T-helper 17 cell (primary cell): ENCODE measurements around the gene MRGPRF. TPM values are rescaled to one million over a fixed set of nuclear protein-coding genes. Genes with fewer than 3 reads are reported as not detected.

Experiments
- ATAC-seq: fragments of 150-1000 bp; cut with Tn5 transposase; 2 replicates; pipeline ENCODE4 v1.10.0; 2021; ENCODE audit warnings: mild to moderate bottlenecking, moderate library complexity
- DNase-seq, 3 donors: peaks; one replicate each; pipeline versions ENCODE4 v3.0.0 to v3.0.0-alpha.2; 2020 to 2021
- H3K9me3 ChIP-seq: one replicate; pipeline ENCODE4 v1.7.0; 2013; ENCODE audit warnings: low read length, mild to moderate bottlenecking; ENCODE audit not compliant: control insufficient read depth, poor library complexity, severe bottlenecking
- H3K27ac Mint-ChIP-seq: one replicate; pipeline ENCODE4 v1.8.0; 2022; ENCODE audit warnings: mild to moderate bottlenecking, moderate library complexity, mixed read lengths
- H3K27me3 Mint-ChIP-seq: one replicate; pipeline ENCODE4 v1.8.0; 2022; ENCODE audit warnings: mixed read lengths
- H3K36me3 Mint-ChIP-seq: one replicate; pipeline ENCODE4 v1.8.0; 2022; ENCODE audit warnings: low read depth, mixed read lengths
- H3K4me1 Mint-ChIP-seq: one replicate; pipeline ENCODE4 v1.8.0; 2022; ENCODE audit warnings: mild to moderate bottlenecking, mixed read lengths
- H3K4me3 Mint-ChIP-seq: one replicate; pipeline ENCODE4 v1.8.0; 2022; ENCODE audit warnings: mild to moderate bottlenecking, moderate library complexity, mixed read lengths
- total RNA-seq, 4 donors: library from RNA in 2 of 4; stranded (reverse) in 2 of 4; gene quantifications; one replicate each; pipeline ENCODE4 v1.2.3 and lab custom pipeline; 2022 to 2026

MRGPRF gene
- total RNA-seq, 2 donors from 2014 or later, result not detected

GRCh38 chr11:69041516-69041915 lies 28.5 kb upstream of the MRGPRF start:
- Mint-ChIP-seq H3K27ac (no peak overlapping the region), H3K27me3 (peaks cover 2% of the 10 kb centered on the region), H3K4me3 (no peak overlapping the region)

GRCh38 chr11:69040581-69041260 lies 27.7 kb upstream of the MRGPRF start:
- no peak overlapping the region for H3K4me3 Mint-ChIP-seq
- no peaks in the 10 kb centered on the region for H3K36me3 Mint-ChIP-seq
- H3K27ac Mint-ChIP-seq, result no peak overlapping the region
- peaks cover 6% of the 10 kb centered on the region for H3K27me3 Mint-ChIP-seq
- DNase-seq (no peak), ATAC-seq (no peak)
- no peaks in the 10 kb centered on the region for H3K9me3 ChIP-seq
- peaks cover 5% of the 10 kb centered on the region for H3K4me1 Mint-ChIP-seq

More at GRCh38 chr11:69041516-69041915, 28.5 kb upstream of the MRGPRF start:
- ATAC-seq (no peak), DNase-seq (no peak)
- Mint-ChIP-seq H3K4me1 (peaks cover 5% of the 10 kb centered on the region), H3K36me3 (no peaks in the 10 kb centered on the region)
- H3K9me3 ChIP-seq, result no peaks in the 10 kb centered on the region

GRCh38 chr11:69040051-69040450 lies 27.0 kb upstream of the MRGPRF start:
- DNase-seq (no peak), ATAC-seq (no peak)
- Mint-ChIP-seq H3K27me3 (peaks cover 6% of the 10 kb centered on the region), H3K27ac (no peak overlapping the region), H3K4me3 (no peak overlapping the region), H3K36me3 (no peaks in the 10 kb centered on the region), H3K4me1 (peaks cover 5% of the 10 kb centered on the region)
- no peaks in the 10 kb centered on the region for H3K9me3 ChIP-seq

GRCh38 chr11:69039501-69039900 lies 26.5 kb upstream of the MRGPRF start:
- Mint-ChIP-seq H3K4me3 (no peak overlapping the region), H3K36me3 (no peaks in the 10 kb centered on the region), H3K27ac (no peak overlapping the region), H3K4me1 (peaks cover 5% of the 10 kb centered on the region), H3K27me3 (peaks cover 10% of the 10 kb centered on the region)
- no peak for DNase-seq
- no peaks in the 10 kb centered on the region for H3K9me3 ChIP-seq
- no peak for ATAC-seq

GRCh38 chr11:69037544-69037943 lies 24.5 kb upstream of the MRGPRF start:
- no peak for ATAC-seq
- DNase-seq, result no peak
- peaks cover 14% of the 10 kb centered on the region for H3K27me3 Mint-ChIP-seq

GRCh38 chr11:69037074-69037473 lies 24.0 kb upstream of the MRGPRF start:
- H3K4me1 Mint-ChIP-seq, result no peaks in the 10 kb centered on the region
- DNase-seq (no peak), ATAC-seq (no peak)
- H3K4me3 Mint-ChIP-seq, result no peak overlapping the region
- peaks cover 14% of the 10 kb centered on the region for H3K27me3 Mint-ChIP-seq
- no peak overlapping the region for H3K27ac Mint-ChIP-seq
- H3K9me3 ChIP-seq, result no peaks in the 10 kb centered on the region
- no peaks in the 10 kb centered on the region for H3K36me3 Mint-ChIP-seq

More at GRCh38 chr11:69037544-69037943, 24.5 kb upstream of the MRGPRF start:
- H3K27ac Mint-ChIP-seq, result no peak overlapping the region
- no peaks in the 10 kb centered on the region for H3K36me3 Mint-ChIP-seq
- no peaks in the 10 kb centered on the region for H3K4me1 Mint-ChIP-seq
- H3K4me3 Mint-ChIP-seq, result no peak overlapping the region
- H3K9me3 ChIP-seq, result no peaks in the 10 kb centered on the region

- no peak overlapping the region for H3K4me3 Mint-ChIP-seq
- no peaks in the 10 kb centered on the region for H3K36me3 Mint-ChIP-seq
- peaks cover 14% of the 10 kb centered on the region for H3K27me3 Mint-ChIP-seq
- no peak for DNase-seq
- no peak for ATAC-seq
- H3K9me3 ChIP-seq, result no peaks in the 10 kb centered on the region
- no peak overlapping the region for H3K27ac Mint-ChIP-seq
- no peaks in the 10 kb centered on the region for H3K4me1 Mint-ChIP-seq
Measured at GRCh38 chr11:69035946-69036340, 22.9 kb upstream of the MRGPRF start.

- no peaks in the 10 kb centered on the region for H3K36me3 Mint-ChIP-seq
- no peak overlapping the region for H3K27ac Mint-ChIP-seq
- H3K27me3 Mint-ChIP-seq, result peaks cover 14% of the 10 kb centered on the region
- DNase-seq (no peak), ATAC-seq (no peak)
- no peak overlapping the region for H3K4me3 Mint-ChIP-seq
- H3K4me1 Mint-ChIP-seq, result peaks cover under 1% of the 10 kb centered on the region
- no peaks in the 10 kb centered on the region for H3K9me3 ChIP-seq
Measured at GRCh38 chr11:69035150-69035945, 22.3 kb upstream of the MRGPRF start.

- DNase-seq, result no peak
- Mint-ChIP-seq H3K27me3 (peaks cover 14% of the 10 kb centered on the region), H3K27ac (no peak overlapping the region), H3K4me1 (peaks cover 4% of the 10 kb centered on the region), H3K36me3 (no peaks in the 10 kb centered on the region), H3K4me3 (peak overlapping the region; percentile 41)
- no peaks in the 10 kb centered on the region for H3K9me3 ChIP-seq
- no peak for ATAC-seq
Measured at GRCh38 chr11:69034123-69034867, 21.2 kb upstream of the MRGPRF start.

GRCh38 chr11:69033431-69033830 lies 20.4 kb upstream of the MRGPRF start:
- DNase-seq, result no peak
- no peak for ATAC-seq
- peaks cover 14% of the 10 kb centered on the region for H3K27me3 Mint-ChIP-seq
- H3K9me3 ChIP-seq, result no peaks in the 10 kb centered on the region
- no peaks in the 10 kb centered on the region for H3K36me3 Mint-ChIP-seq
- no peak overlapping the region for H3K4me3 Mint-ChIP-seq
- no peak overlapping the region for H3K27ac Mint-ChIP-seq
- peaks cover 4% of the 10 kb centered on the region for H3K4me1 Mint-ChIP-seq

GRCh38 chr11:69032833-69033232 lies 19.8 kb upstream of the MRGPRF start:
- no peak overlapping the region for H3K27ac Mint-ChIP-seq
- peaks cover 4% of the 10 kb centered on the region for H3K4me1 Mint-ChIP-seq
- H3K36me3 Mint-ChIP-seq, result no peaks in the 10 kb centered on the region
- H3K4me3 Mint-ChIP-seq, result no peak overlapping the region
- H3K9me3 ChIP-seq, result no peaks in the 10 kb centered on the region
- DNase-seq (no peak), ATAC-seq (no peak)
- peaks cover 14% of the 10 kb centered on the region for H3K27me3 Mint-ChIP-seq

- no peak for DNase-seq
- ATAC-seq, result no peak
- peaks cover 8% of the 10 kb centered on the region for H3K27me3 Mint-ChIP-seq
- no peaks in the 10 kb centered on the region for H3K36me3 Mint-ChIP-seq
- H3K9me3 ChIP-seq, result no peaks in the 10 kb centered on the region
- H3K4me1 Mint-ChIP-seq, result peaks cover 4% of the 10 kb centered on the region
- no peak overlapping the region for H3K4me3 Mint-ChIP-seq
- H3K27ac Mint-ChIP-seq, result no peak overlapping the region
Measured at GRCh38 chr11:69030301-69030700, 17.3 kb upstream of the MRGPRF start.

- peaks cover 4% of the 10 kb centered on the region for H3K4me1 Mint-ChIP-seq
- no peak overlapping the region for H3K27ac Mint-ChIP-seq
- peaks cover 7% of the 10 kb centered on the region for H3K27me3 Mint-ChIP-seq
Measured at GRCh38 chr11:69027704-69028372, 14.8 kb upstream of the MRGPRF start.

More at GRCh38 chr11:69027704-69028372, 14.8 kb upstream of the MRGPRF start:
- DNase-seq, result no peak
- Mint-ChIP-seq H3K36me3 (no peaks in the 10 kb centered on the region), H3K4me3 (no peak overlapping the region)
- no peak for ATAC-seq
- no peaks in the 10 kb centered on the region for H3K9me3 ChIP-seq
